ENCODE data around the gene ANKS6. TPM values are rescaled to one million over a fixed set of nuclear protein-coding genes. Genes with fewer than 3 reads are reported as not detected.
"Not testable (repeated sequence)": the region's sequence is repeated elsewhere in the genome, so short reads cannot be mapped to it uniquely, and the experiment has no call there.

The ANKS6 gene
- total RNA-seq, 1 donor from 2014 or later = 16.6 TPM

- Mint-ChIP-seq H3K9me3 (ENCODE audit: unreplicated experiment) (no peaks in the 10 kb centered on the region), H3K36me3 (ENCODE audit: unreplicated experiment) (no peaks in the 10 kb centered on the region), H3K27me3 (ENCODE audit: unreplicated experiment) (peaks cover 12% of the 10 kb centered on the region), H3K4me3 (ENCODE audit: unreplicated experiment) (no peak overlapping the region), H3K4me1 (ENCODE audit: unreplicated experiment) (no peaks in the 10 kb centered on the region), H3K27ac (ENCODE audit: unreplicated experiment) (no peak overlapping the region)
- no peak for TF ChIP-seq CTCF (IDR thresholded peaks at IDR 0.05)
- no peak for DNase-seq (ENCODE audit: extremely low spot score, unreplicated experiment)
Measured at GRCh38 chr9:98687911-98688310, 108.4 kb downstream of the ANKS6 start.

- Mint-ChIP-seq H3K4me3 (ENCODE audit: unreplicated experiment) (no peak overlapping the region), H3K27ac (ENCODE audit: unreplicated experiment) (no peak overlapping the region), H3K9me3 (ENCODE audit: unreplicated experiment) (no peaks in the 10 kb centered on the region), H3K36me3 (ENCODE audit: unreplicated experiment) (no peaks in the 10 kb centered on the region), H3K4me1 (ENCODE audit: unreplicated experiment) (no peaks in the 10 kb centered on the region), H3K27me3 (ENCODE audit: unreplicated experiment) (peaks cover 12% of the 10 kb centered on the region)
- DNase-seq (ENCODE audit: extremely low spot score, unreplicated experiment) = no peak
- TF ChIP-seq CTCF (IDR thresholded peaks at IDR 0.05) = no peak
Measured at GRCh38 chr9:98686961-98687855, 109.1 kb downstream of the ANKS6 start.

- DNase-seq (ENCODE audit: extremely low spot score, unreplicated experiment); H3K27ac Mint-ChIP-seq (ENCODE audit: unreplicated experiment); H3K27me3 Mint-ChIP-seq (ENCODE audit: unreplicated experiment); H3K36me3 Mint-ChIP-seq (ENCODE audit: unreplicated experiment); H3K4me1 Mint-ChIP-seq (ENCODE audit: unreplicated experiment); H3K4me3 Mint-ChIP-seq (ENCODE audit: unreplicated experiment); H3K9me3 Mint-ChIP-seq (ENCODE audit: unreplicated experiment): not testable (repeated sequence)
Measured at GRCh38 chr9:98684816-98685215, 111.5 kb downstream of the ANKS6 start.

Other genes starting within 250 kb of the ANKS6 start
- not detected in 2 replicates for gene GABBR2, start 87.6 kb downstream of the ANKS6 start, total RNA-seq
- gene GALNT12, start 11.1 kb upstream of the ANKS6 start, total RNA-seq = not detected in 2 replicates
- gene COL15A1, start 147.4 kb upstream of the ANKS6 start, total RNA-seq = 0.34 and 0.81 TPM in 2 replicates